Neural progenitor cell (in vitro differentiated cells): Measurements from ENCODE around the gene TTYH2. TPM values are rescaled to one million over a fixed set of nuclear protein-coding genes. Genes with fewer than 3 reads are reported as not detected.

Source experiments
- DNase-seq: peaks from one replicate; pipeline ENCODE4 v3.0.0-alpha.2; 2016; ENCODE audit warnings: low spot score
- H2AFZ ChIP-seq: fragments of 200-600 bp; sonication (generic); replicated peaks from 2 replicates; pipeline ENCODE4 v1.6.1; 2016; ENCODE audit warnings: antibody characterized with exemption
- H3F3A ChIP-seq: fragments of 200-600 bp; sonication (generic); 2 replicates; pipeline ENCODE4 v1.6.1; 2016; ENCODE audit warnings: antibody characterized with exemption, low read depth
- H3K27ac ChIP-seq: fragments of 200-600 bp; sonication (generic); 2 replicates; pipeline ENCODE4 v1.5.1; 2016; ENCODE audit warnings: mild to moderate bottlenecking
- H3K27me3 ChIP-seq: fragments of 200-600 bp; sonication (generic); 2 replicates; pipeline ENCODE4 v1.6.1; 2016; ENCODE audit warnings: mild to moderate bottlenecking, moderate library complexity
- H3K36me3 ChIP-seq: fragments of 200-600 bp; sonication (generic); 2 replicates; pipeline ENCODE4 v1.5.1; 2016
- H3K4me1 ChIP-seq: fragments of 200-600 bp; sonication (generic); 2 replicates; pipeline ENCODE4 v1.6.1; 2016; ENCODE audit warnings: mixed run types
- H3K4me2 ChIP-seq: fragments of 200-600 bp; sonication (generic); 2 replicates; pipeline ENCODE4 v1.6.1; 2016
- H3K4me3 ChIP-seq: fragments of 200-600 bp; sonication (generic); 2 replicates; pipeline ENCODE4 v1.5.1; 2016
- H3K79me2 ChIP-seq: fragments of 200-600 bp; sonication (generic); 2 replicates; pipeline ENCODE4 v1.6.1; 2016; ENCODE audit warnings: low read depth
- H3K9ac ChIP-seq: fragments of 200-600 bp; sonication (generic); 2 replicates; pipeline ENCODE4 v1.6.1; 2016
- H3K9me3 ChIP-seq: fragments of 200-600 bp; sonication (generic); 2 replicates; pipeline ENCODE4 v1.5.1; 2016; ENCODE audit warnings: low read depth
- H4K20me1 ChIP-seq: fragments of 200-600 bp; sonication (generic); 2 replicates; pipeline ENCODE4 v1.6.1; 2016; ENCODE audit warnings: low read depth
- H3K27ac Mint-ChIP-seq: 3 replicates; pipeline ENCODE4 v1.8.0; 2021; ENCODE audit warnings: mixed read lengths
- H3K27me3 Mint-ChIP-seq: 2 replicates; pipeline ENCODE4 v1.8.0; 2022; ENCODE audit warnings: low read depth, mild to moderate bottlenecking, inconsistent platforms, moderate library complexity, mixed read lengths; ENCODE audit not compliant: insufficient read depth
- H3K36me3 Mint-ChIP-seq: 3 replicates; pipeline ENCODE4 v1.8.0; 2021; ENCODE audit warnings: mixed read lengths
- H3K4me1 Mint-ChIP-seq: 3 replicates; pipeline ENCODE4 v1.8.0; 2021; ENCODE audit warnings: mixed read lengths
- H3K4me3 Mint-ChIP-seq: 3 replicates; pipeline ENCODE4 v1.8.0; 2021; ENCODE audit warnings: mild to moderate bottlenecking, moderate library complexity, mixed read lengths
- H3K9me3 Mint-ChIP-seq: 3 replicates; pipeline ENCODE4 v1.8.0; 2020; ENCODE audit warnings: mixed read lengths
- EZH2 ChIP-seq: fragments of 200-600 bp; sonication (generic); IDR thresholded peaks from 2 replicates; pipeline ENCODE4 v1.6.1; 2017; ENCODE audit warnings: antibody characterized with exemption, mild to moderate bottlenecking, moderate library complexity
- EZH2phosphoT487 ChIP-seq: fragments of 200-600 bp; sonication (generic); IDR thresholded peaks from 2 replicates; pipeline ENCODE4 v1.6.1; 2017; ENCODE audit warnings: antibody characterized with exemption
- total RNA-seq: library from RNA; depleted of rRNA; stranded (reverse); fragments of >200 nt; gene quantifications from 2 replicates; pipeline ENCODE4 v1.2.3, GENCODE V29; 2015; ENCODE audit warnings: low replicate concordance
- TF ChIP-seq, protein P1 (sequence below): fragments of 200-600 bp; sonication (generic); IDR thresholded peaks from 2 replicates; pipeline ENCODE4 v1.5.1; 2017; ENCODE audit warnings: antibody characterized with exemption, mild to moderate bottlenecking

TTYH2 gene
- total RNA-seq, 1 donor from 2014 or later = 5.8 TPM

DNA sequence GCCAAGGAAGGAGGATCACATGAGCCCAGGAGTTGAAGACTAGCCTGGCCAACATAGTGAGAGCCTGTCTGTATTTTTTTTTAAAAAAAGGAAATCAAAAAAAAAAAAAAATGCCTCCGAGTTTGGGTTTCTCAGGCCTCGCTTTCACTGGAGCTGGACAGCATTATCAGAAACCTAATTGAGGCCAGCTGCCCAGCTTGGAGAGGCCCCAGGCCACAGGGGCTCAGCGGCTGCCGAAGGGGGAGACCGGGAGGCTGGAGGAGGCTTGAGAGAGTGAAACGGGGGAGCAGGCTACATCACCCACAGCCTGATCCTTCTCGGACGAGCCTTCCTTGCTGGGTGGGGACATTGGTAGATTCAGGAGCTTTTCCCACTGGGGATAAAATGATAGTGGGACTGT lies 5.1 kb downstream of the TTYH2 start:
- no peak overlapping the region for H3K27ac ChIP-seq
- peaks cover 2% of the 10 kb centered on the region for H3K36me3 Mint-ChIP-seq
- peaks cover 19% of the 10 kb centered on the region for H3K27me3 ChIP-seq
- no peak overlapping the region for H3K4me3 ChIP-seq
- no peaks in the 10 kb centered on the region for H3K9me3 ChIP-seq
- H3K27ac Mint-ChIP-seq = no peak overlapping the region
- no peaks in the 10 kb centered on the region for H3K79me2 ChIP-seq
- peaks cover 10% of the 10 kb centered on the region for H3K4me1 ChIP-seq
- H3K4me2 ChIP-seq = no peak overlapping the region
- H3K4me1 Mint-ChIP-seq = peaks cover 27% of the 10 kb centered on the region
- H2AFZ ChIP-seq = no peak overlapping the region
- no peaks in the 10 kb centered on the region for H3K36me3 ChIP-seq
- no peak for TF ChIP-seq EZH2phosphoT487
- TF ChIP-seq, protein P1, sequence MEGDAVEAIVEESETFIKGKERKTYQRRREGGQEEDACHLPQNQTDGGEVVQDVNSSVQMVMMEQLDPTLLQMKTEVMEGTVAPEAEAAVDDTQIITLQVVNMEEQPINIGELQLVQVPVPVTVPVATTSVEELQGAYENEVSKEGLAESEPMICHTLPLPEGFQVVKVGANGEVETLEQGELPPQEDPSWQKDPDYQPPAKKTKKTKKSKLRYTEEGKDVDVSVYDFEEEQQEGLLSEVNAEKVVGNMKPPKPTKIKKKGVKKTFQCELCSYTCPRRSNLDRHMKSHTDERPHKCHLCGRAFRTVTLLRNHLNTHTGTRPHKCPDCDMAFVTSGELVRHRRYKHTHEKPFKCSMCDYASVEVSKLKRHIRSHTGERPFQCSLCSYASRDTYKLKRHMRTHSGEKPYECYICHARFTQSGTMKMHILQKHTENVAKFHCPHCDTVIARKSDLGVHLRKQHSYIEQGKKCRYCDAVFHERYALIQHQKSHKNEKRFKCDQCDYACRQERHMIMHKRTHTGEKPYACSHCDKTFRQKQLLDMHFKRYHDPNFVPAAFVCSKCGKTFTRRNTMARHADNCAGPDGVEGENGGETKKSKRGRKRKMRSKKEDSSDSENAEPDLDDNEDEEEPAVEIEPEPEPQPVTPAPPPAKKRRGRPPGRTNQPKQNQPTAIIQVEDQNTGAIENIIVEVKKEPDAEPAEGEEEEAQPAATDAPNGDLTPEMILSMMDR = no peak
- no peak for TF ChIP-seq EZH2
- H3K4me3 Mint-ChIP-seq = no peak overlapping the region
- no peak overlapping the region for H3K9ac ChIP-seq
- no peaks in the 10 kb centered on the region for H3F3A ChIP-seq
- peaks cover 13% of the 10 kb centered on the region for H3K27me3 Mint-ChIP-seq
- no peak for DNase-seq
- H4K20me1 ChIP-seq = no peaks in the 10 kb centered on the region
- H3K9me3 Mint-ChIP-seq = no peaks in the 10 kb centered on the region

DNA sequence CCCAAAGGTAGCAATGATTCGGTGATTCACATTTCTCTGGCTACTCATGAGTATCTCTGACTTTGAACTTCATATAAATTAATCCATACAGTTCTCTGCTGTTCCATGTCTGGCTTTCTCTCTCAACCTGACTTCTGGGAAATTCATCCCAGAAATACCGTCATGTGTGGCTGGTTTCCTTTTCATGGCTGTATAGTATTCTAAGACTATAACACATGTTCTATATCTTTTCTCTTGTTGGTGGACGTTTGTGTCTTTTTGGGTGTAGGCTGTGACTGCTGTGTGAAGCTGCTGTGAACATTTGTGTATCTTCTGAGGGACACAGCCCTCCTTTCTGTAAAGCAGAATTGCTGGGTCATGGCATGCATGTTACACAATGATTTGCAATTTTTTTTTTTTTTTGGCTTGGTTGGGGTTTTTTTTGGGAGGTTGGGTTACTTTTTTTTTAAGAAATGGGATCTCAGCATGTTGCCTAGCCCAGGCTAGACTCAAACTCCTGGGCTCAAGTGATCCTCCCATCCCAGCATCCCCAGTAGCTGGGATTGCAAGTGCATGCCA lies 6.3 kb downstream of the TTYH2 start:
- H2AFZ ChIP-seq = no peak overlapping the region
- peaks cover 13% of the 10 kb centered on the region for H3K27me3 Mint-ChIP-seq
- peaks cover 7% of the 10 kb centered on the region for H3K27me3 ChIP-seq
- no peak overlapping the region for H3K4me3 Mint-ChIP-seq
- H3K4me3 ChIP-seq = no peak overlapping the region
- H3K4me1 Mint-ChIP-seq = peaks cover 28% of the 10 kb centered on the region
- H3K9me3 Mint-ChIP-seq = no peaks in the 10 kb centered on the region
- no peaks in the 10 kb centered on the region for H3K9me3 ChIP-seq
- H4K20me1 ChIP-seq = no peaks in the 10 kb centered on the region
- no peak overlapping the region for H3K9ac ChIP-seq
- H3K4me2 ChIP-seq = no peak overlapping the region
- no peaks in the 10 kb centered on the region for H3K4me1 ChIP-seq
- no peak overlapping the region for H3K27ac Mint-ChIP-seq
- no peak overlapping the region for H3K27ac ChIP-seq
- no peaks in the 10 kb centered on the region for H3K79me2 ChIP-seq
- no peak for DNase-seq
- no peaks in the 10 kb centered on the region for H3K36me3 ChIP-seq
- TF ChIP-seq, protein P1 = no peak
- no peaks in the 10 kb centered on the region for H3F3A ChIP-seq
- H3K36me3 Mint-ChIP-seq = peaks cover 2% of the 10 kb centered on the region

DNA sequence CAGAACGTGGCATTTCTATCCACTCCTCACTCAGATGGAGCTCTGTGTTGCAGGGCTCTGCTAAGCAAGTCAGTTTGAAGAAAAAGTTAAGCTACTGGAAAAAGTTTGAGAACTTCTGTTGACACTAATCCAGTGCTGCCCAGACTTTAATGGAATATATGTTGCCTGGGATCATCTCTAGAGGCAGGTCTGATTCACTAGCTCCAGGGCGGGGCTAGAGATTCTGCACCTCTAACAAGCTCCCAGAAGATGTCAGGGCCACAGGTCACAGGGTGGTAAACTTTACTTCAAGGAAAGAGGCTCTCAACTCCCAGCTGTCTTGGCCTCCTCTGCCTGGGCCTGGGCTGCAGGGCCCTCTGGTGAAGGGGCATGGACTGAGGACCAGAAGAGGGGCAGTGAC lies 6.8 kb downstream of the TTYH2 start:
- Histone ChIP-seq H4K20me1 (no peaks in the 10 kb centered on the region), H3K36me3 (no peaks in the 10 kb centered on the region), H3K9me3 (no peaks in the 10 kb centered on the region), H3K27me3 (peaks cover 2% of the 10 kb centered on the region), H2AFZ (no peak overlapping the region), H3K27ac (no peak overlapping the region), H3K79me2 (no peaks in the 10 kb centered on the region), H3K9ac (no peak overlapping the region), H3K4me3 (no peak overlapping the region), H3F3A (no peaks in the 10 kb centered on the region), H3K4me2 (no peak overlapping the region), H3K4me1 (no peaks in the 10 kb centered on the region)
- TF ChIP-seq, protein P1 = no peak
- TF ChIP-seq EZH2phosphoT487 (no peak), EZH2 (no peak)
- Mint-ChIP-seq H3K36me3 (peaks cover 2% of the 10 kb centered on the region), H3K4me3 (no peak overlapping the region), H3K9me3 (no peaks in the 10 kb centered on the region), H3K4me1 (peaks cover 28% of the 10 kb centered on the region), H3K27ac (no peak overlapping the region), H3K27me3 (peaks cover 11% of the 10 kb centered on the region)
- DNase-seq = no peak
